NCI-H1436 (cell line): Measurements from ENCODE around the gene RMC1.
"Not testable (repeated sequence)": the region's sequence is repeated elsewhere in the genome, so short reads cannot be mapped to it uniquely, and the experiment has no call there.

ENCODE experiments used
- DNase-seq: peaks from one replicate; lab custom pipeline; 2025; lab: John Stamatoyannopoulos, UW

Gene RMC1

DNA sequence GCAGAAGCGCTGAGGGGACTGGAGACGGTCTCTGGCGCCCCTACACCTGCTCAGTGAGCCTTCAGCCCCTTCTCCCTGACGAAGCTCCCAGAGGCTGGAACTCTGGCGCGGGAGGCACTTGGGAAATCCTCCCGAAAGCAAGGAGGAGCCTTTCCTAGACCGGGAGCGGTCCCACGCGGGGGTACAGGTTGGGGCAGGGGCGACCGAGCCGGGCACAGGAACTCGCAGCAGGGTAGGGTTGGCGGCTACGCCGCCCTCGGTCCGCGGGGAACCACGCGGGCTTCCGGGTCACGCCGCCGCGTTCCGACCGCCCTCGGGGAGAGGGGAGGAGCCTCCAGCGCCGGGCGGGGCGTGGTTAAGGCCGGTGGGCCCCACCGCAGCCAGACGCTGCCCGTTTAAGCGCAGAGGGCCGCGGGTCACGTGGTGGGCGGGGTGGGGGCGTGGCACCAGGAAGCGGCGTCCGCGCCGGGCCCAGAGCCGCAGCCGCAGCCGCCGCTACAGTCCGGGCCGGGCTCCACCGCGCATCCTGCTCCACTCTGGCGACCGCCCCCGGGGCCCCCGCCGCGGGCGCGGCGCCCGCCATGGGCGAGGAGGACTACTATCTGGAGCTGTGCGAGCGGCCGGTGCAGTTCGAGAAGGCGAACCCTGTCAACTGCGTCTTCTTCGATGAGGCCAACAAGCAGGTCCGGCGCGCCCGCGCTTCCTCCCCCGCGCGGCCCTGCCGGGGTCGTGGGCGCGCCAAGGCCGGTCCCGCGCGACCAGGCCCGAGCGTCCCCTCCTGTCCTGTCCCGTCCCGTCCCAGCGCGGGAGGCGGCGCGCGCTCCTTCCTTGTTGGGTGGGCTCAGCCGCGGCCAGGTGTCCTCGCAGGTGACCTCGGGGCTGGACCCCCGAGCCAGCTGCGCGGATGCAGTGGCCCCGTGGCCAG, at the start of gene RMC1:
Gene RMC1, plus strand, starts transcription at position 474 of the 925 bp plus-strand sequence. Its CDS starts 108 bp downstream, at position 582.
- peak; percentile 92 for DNase-seq

- no peak for DNase-seq
Observed at GRCh38 chr18:23453680-23454058, 49.6 kb upstream of the RMC1 start.

DNA sequence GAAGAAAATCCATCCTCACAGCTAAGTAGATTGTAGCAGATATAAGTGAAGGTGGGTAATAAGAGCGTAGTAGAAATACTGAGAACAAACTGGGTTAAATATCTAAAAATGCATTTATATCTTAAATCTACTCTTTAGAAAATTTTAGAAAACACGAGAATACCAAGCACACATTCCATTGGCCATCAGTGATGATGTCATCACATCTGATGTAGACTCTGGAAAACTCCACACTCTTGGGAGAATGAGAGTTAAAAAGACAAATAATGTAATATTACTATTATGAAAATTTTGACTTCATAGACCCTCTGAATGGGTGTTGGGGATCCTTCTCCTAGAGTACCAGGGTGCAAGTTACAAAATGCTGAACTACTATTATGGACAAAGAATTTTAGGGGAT, 46.5 kb upstream of the RMC1 start:
- no peak for DNase-seq

DNA sequence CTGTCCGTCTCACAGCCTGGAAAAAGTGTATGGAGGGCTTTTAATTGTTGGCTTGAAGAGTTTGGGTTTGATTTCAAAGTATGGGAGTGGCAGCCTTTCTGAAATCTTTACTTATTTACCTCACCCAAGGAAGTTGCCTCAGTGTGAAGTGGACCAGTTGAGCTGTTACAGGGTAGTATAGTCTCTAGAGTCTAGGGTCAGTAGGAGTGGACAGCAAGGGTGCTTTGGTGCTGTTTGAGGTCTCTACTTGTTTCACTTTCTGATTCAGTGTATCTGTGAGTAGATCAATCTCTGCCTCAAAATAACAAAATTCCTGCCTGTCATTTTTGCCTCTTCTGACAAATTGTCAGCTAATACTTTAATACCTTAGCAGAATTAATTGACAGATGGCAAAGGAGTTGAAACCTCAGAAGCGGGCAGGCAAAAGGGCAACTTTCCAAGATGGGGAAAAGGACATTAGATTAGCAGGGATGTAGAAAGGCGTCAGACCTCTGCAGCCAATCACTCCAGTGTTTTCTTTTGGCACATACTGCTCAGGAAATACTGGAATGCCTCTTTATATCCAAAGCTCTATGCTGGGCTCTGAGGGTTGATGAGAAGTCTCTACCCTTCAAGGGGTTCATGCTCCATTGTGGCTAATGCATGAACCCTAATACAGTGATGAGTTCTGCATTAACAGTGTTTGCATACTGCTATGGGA, 44.3 kb upstream of the RMC1 start:
- DNase-seq, result no peak

GRCh38 chr18:23459530-23459921, 43.8 kb upstream of the RMC1 start:
- DNase-seq, result no peak

DNA sequence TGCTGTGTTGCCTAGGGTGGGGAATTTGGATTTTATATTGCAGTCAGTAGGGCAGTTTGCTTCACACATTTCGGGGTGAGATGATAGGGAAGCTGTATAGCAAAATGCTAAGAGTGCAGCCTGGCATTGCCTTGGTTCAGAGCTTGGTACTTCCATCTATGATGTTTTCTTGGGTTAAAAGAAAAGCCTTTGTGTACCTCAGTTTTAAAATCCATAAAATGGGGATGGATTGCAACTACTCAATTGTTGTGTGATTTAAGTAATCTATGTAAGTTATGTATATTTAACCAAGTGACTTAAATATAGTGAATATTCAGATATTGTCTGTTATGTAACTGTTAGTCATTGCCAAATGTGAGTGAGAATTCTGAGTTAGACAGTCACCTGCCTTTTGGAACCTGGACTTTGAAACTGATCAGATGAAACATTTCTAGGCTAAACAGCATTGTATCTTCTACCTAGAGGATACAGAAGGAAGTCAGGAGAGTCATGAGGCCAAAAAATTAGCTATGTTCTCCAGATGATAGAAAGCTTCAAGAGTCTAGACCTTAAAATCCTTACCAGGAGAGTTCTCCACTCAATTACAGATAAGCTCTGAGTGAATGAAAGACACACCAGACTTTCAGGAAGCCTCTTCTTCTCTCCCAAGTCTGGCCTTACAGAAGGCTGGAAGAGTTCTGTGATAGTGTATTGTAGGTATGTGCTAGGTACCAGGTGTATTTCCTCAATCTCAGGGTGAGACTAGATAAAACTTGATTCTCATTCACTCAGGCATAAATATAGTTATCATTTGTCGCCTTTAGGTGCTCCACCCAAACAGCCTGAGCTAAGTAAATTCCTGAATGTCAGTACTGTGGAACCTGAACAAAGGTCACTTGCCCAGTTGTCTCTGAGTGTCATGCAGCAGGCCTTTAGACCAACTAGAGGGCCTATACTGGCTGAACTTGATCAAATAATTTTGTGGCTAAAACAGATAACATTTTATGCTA, 42.7 kb upstream of the RMC1 start:
- no peak for DNase-seq

- DNase-seq, result no peak
Observed at GRCh38 chr18:23462876-23463275, 40.4 kb upstream of the RMC1 start.

DNA sequence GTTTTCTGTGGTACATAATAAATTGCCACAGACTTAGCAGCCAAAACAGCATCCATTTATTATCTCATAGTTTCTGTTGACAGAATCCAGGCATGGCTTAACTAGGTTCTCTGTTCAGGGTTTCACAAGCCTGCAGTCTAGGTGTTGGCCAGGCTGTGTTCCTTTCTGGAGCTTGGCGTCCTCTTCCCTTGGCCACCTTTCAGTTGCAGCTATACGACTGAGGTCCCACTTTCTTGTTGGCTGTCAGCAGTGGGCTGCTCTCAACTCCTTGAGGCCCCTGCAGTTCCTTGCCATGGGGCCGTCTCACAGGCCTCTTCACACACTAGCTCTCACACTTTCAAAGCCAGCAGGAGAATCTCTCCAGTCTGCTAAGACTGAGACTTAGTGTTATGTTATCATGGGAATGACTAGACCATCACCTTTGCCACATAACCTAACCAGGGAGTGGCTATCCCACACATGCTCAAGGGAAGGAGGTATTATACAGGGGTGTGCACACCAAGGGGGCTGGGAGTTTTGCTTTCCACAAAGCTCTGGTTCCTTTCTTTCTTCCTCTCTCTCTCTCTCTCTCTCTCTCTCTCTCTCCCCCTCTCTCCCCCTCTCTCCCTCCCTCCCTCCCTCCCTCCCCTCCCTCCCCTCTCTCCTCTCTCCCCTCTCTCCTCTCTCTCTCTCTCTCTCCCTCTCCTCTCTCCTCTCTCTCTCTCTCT, 34.4 kb upstream of the RMC1 start:
- DNase-seq, result no peak

- no peak for DNase-seq
Observed at GRCh38 chr18:23470620-23471387, 32.5 kb upstream of the RMC1 start.

DNA sequence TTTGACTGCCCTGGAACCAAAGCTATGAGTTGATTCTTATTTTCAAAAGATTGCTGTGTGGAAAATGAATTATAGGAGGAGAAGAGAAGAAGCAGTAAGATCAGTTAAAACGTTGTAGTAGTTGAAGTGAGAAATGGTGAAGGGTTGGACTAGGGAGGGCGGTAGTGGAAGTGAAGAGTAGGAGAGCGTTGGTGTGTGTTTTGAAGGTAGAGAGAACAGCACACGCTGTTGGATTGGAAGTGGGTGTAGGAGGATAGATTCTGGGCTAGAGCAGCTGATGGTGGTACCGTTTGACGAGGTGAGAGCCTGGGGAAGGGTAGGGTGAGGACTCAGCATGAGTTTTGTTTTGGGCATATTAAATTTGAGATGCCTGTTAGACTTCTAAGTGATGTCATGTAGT, 31.8 kb upstream of the RMC1 start:
- DNase-seq, result no peak

DNA sequence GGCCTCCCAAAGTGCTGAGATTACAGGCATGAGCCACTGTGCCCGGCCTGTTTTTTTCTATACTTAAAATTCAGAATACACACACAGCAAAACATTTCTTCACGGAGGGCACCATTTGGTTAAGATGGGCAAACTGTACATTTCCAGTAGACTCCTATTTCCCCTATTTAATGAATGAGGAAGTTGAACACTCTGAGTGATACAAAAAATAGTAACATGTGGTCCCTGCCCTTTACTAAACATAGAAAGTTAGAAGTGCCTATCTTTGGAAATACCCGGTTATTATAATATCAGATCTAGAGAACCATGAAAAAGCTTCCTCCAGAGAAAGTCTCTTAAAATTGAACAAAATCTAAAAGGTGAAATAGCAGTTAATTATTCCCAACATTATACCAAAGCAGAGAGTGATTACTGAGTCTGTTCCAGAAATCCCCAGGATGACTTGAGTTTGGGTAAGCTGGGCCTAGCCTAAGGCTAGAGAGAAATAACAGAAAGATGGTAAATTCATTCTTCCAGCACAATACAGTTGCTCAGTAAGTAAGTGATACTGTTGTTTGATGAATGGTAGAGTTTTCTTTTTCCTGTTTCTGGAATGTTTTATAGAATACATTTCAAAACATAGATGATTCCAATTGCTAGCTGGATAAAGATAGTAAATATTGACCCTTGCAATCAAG, 23.3 kb upstream of the RMC1 start:
- DNase-seq, result no peak

- DNase-seq, result no peak
Observed at GRCh38 chr18:23484561-23485182, 18.6 kb upstream of the RMC1 start.

DNA sequence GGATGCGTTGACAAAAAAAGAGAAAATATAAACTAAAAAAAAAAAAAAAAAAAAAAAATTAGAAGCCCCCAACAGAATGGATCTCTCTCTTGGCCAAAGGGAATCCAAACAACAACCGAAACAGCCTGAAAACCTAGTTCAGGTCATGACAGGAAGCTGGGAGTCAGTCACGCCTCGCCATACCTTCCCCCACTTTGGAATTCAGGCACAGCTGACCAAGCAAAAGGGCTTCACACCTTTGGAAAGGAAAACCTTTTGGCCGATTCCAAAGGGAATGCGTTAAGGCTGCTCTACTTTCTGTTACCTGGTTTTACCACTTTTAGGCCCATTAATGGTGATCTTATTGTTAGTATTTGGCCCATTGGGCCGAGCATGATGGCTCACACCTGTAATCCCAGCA, 17.9 kb upstream of the RMC1 start:
- DNase-seq, result no peak

- no peak for DNase-seq
Observed at GRCh38 chr18:23487738-23488570, 15.4 kb upstream of the RMC1 start.

- not testable (repeated sequence) for DNase-seq
Observed at GRCh38 chr18:23489586-23489985, 13.7 kb upstream of the RMC1 start.

DNA sequence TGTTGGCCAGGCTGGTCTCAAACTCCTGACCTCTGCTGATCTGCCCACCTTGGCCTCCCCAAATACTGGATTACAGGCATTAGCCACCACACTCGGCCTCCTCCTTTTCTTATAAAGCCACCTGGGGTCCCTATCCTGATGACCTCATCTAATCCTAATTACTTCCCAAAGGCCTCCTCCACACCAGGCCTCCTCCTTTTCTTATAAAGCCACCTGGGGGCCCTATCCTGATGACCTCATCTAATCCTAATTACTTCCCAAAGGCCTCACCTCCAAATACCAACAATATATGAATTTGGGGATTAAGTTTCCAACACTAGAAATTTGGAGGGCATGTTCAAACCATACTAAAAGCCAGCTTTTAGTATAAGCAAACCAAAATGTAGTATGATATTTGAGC, 9.7 kb upstream of the RMC1 start:
- DNase-seq, result no peak

- DNase-seq, result no peak
Observed at GRCh38 chr18:23494992-23495391, 8.3 kb upstream of the RMC1 start.

DNA sequence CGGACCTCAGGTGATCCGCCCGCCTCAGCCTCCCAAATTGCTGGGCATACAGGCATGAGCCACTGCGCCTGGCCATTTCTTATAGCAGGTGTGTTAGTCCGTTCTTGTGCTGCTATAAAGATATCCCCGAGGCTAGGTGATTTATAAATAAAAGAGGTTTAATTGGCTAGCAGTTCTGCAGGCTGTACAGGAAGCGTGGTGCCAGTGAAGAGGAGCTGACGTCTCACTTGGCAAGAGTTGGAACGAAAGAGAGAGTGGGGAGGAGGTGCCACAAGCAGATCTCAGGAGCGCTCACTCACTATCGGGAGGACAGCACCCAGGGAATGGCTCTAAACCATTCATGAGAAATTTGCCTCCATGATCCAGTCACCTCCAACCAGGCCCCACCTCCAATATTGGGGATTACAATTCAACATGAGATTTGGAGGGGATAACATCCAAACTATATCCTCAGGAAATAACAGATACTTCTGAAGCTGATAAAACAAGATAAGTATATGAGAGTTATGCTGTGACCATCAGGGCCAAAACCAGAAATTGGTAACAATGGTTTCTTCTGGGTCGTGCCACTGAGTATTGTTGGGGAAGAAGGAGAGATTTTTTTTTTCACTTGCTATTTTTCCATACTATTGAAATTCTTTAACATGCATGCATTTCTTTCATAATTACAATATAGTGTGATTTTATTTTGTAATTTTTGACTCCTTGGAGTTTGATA, 7.4 kb upstream of the RMC1 start:
- peak; percentile 80 for DNase-seq
